Measurements from ENCODE around the gene RAB11A. TPM values are rescaled to one million over a fixed set of nuclear protein-coding genes. Genes with fewer than 3 reads are reported as not detected.
"Not testable (repeated sequence)": the region's sequence is repeated elsewhere in the genome, so short reads cannot be mapped to it uniquely, and the experiment has no call there.

RAB11A gene
- polyA plus RNA-seq, 4 donors, result 259 to 314 (median 305) TPM

DNA sequence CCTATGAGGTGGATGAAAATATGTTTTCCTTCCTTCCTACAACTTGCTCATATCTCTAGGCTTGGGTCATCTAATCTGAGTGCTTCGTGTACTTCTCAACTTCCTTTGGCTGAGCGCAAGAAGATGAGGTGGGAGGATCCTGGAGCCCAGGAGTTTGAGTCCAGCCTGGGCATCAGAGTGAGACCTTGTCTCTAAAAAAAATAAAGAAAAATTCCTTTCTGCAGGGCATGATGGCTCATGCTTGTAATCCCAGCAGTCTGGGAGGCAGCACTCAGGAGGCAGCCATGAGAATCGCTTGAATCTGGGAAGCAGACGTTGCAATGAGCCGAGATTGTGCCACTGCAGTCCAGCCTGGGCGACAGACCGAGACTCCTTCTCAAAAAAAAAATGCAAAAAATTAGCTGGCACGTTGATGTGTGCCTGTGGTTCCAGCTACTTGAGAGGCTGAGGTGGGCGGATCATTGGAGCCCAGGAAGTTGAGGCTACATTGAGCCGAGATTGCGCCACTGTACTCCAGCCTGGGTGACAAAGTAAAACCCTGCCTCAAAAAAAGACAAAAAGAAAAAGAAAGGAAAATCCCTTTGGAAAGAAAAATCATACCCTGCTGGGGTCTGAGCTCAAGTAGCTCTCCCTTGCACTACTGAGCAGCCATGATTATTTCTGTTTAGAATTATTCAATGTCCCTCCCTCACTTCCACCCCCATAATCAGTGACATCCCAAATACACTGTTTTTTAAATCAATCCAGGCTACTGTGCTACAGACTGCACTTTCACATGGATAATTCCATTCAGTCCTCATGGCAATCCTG lies 28.0 kb upstream of the RAB11A start:
- DNase-seq (ENCODE audit: low read depth in 4 of 4, low spot score in 3 of 4), result no peak

DNA sequence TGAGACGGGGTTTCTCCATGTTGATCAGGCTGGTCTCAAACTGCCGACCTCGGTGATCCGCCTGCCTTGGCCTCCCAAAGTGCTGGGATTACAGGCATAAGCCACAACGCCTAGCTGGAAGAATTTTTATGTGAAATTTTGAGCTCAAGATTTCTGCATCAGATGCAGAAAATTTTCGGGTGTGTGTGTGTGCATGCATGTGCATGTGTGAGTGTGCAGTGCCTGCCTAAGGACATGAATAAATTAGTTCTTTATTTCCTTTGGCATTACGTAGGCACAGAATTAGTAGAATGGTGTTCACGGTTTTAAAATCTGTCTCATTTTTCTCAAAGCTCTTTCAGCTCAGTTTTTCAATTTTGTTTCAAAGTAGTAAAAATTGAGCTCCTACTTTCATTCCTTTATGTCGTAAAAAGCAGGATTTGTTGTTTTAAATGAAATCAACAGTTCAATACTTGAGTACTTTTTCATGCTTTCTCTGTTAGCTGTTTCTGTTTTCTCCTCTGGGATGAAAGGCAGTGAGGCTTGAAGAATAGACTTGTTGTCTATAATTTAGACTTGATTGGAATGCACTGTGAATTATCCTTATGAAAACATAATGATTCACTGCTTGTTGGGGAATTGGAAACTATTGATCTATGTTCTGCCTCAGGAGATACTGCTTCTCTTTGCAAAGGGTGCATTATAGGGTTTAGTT lies 23.3 kb upstream of the RAB11A start:
- no peak for DNase-seq (ENCODE audit: low read depth in 4 of 4, low spot score in 3 of 4)

DNA sequence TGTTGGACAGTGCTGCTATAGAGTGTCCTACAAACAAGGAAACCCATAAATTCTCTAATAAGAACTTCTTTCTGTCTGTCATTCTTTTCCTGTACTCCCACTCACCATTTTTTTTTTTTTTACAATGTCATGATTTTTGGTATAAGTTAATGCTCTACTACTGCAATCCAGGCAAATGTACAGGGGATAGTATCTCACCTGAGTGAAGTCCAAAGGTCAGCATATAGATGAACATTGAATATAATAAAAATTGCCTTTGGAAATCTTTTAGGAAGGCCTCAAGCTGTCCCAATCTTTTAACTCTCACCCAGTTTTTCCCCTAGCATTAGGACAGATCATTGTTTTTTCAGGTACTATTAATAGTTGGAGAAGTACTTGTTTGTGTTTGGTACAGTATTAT lies 21.3 kb upstream of the RAB11A start:
- DNase-seq (ENCODE audit: low read depth in 4 of 4, low spot score in 3 of 4), result no peak

DNA sequence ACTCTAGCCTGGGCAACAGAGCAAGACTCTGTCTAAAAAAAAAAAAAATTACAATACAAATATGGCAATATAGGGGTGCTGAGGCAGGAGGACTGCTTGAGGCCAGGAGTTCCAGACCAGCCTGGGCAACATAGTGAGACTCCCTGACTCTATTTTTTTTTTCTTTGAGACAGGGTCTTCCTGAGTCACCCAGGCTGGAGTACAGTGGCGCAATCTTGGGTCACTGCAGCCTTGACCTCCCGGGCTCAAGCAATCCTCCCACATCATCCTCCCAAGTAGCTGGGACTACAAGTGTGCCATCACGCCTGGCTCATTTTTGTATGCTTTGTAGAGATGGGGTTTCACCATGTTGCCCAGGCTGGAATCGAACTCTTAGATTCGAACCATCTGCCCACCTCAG lies 17.3 kb upstream of the RAB11A start:
- no peak for DNase-seq (ENCODE audit: low read depth in 4 of 4, low spot score in 3 of 4)

DNA sequence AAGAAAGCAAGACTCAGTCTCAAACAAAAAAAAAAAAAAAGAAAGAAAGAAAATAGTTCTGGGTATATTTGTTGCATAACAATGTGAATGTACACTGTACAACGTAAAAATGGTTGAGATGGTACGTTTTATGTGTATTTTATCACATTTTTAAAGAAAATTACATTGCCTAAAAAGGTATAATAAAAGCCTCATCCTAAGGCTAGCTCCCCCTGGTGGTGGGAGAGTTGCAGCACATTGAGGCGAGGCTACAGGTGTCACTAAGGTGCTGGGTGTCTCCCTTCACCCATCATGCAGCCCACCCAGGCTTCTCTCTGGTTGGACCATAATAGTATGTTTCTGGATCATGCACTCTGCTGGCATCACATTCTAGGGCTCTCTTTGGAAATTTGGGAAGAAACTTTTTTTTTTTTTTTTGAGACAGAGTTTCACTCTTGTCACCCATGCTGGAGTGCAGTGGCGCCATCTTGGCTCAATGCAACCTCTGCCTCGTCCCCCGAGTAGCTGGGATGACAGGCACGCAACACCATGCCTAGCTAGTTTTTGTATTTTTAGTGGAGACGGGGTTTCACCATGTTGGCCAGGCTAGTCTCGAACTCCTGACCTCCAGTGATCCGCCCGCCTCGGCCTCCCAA lies 12.4 kb upstream of the RAB11A start:
- DNase-seq (ENCODE audit: low read depth in 4 of 4, low spot score in 3 of 4), result no peak

DNA sequence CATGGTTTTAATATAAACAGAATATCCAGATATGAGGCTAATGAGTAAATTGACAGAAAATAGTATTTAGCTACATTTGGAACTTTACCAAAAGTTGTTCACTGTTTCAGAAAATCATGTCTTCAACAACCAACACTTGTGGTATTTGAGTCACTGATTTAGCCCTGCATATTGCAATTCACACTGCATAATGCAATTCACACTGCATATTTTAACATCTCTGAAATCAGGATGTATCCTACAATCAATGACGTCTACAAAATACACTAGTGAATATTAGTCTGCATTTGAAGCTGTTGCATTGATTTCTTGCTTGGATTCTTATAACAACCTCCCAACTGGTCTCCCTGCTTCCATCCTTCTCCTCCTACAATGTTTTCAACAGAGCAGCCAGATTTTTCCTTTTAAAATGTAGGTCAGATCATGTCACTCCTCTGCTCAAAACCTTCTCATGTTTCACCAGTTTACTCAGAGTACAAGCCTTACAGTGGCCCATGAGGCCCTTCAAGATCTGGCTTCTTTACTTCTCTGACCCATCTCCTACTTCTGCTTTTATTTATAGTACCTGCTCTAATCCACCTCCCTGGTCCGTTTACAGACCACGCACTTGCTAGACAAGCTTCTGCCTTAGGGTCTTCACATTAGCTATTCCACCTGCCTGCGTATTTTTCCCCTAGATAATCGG lies 11.4 kb upstream of the RAB11A start:
- no peak for DNase-seq (ENCODE audit: low read depth in 4 of 4, low spot score in 3 of 4)

DNA sequence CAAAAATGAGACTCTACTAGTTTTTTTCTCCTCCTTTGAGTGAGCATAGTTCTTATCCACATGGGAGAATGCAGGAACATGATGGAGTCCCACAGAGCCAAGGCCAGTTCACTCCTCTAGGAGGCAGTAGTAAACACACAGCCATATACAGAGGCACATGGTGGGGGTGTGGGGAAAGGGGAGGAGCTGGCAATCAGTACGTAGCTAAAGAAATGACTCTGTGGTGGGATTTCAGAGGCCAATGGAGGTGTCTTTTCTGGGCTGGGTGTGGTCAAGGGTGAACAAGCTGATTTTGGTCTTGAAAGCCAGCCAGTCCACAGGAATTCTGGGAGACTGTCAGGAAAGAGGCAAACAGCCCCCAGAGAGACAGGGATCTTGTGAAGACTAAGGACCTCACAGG lies 6.6 kb upstream of the RAB11A start:
- no peak for DNase-seq (ENCODE audit: low read depth in 4 of 4, low spot score in 3 of 4)

DNA sequence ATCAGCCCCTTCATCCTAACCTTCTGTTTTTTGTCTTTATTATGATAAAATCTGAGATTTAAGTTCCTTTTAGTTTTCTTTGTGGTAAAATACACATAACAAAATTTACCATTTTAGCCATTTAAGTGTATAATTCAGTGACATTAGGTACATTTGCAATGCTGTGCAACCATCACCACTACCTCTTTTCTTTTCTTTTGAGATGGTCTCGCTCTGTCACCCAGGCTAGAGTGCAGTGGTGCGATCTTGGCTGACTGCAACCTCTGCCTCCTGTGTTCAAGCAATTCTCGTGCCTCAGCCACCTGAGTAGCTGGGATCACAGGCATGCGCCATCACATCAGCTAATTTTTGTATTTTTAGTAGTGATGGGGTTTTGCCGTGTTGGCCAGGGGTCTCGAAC lies 6.2 kb upstream of the RAB11A start:
- DNase-seq (ENCODE audit: low read depth in 4 of 4, low spot score in 3 of 4), result no peak

DNA sequence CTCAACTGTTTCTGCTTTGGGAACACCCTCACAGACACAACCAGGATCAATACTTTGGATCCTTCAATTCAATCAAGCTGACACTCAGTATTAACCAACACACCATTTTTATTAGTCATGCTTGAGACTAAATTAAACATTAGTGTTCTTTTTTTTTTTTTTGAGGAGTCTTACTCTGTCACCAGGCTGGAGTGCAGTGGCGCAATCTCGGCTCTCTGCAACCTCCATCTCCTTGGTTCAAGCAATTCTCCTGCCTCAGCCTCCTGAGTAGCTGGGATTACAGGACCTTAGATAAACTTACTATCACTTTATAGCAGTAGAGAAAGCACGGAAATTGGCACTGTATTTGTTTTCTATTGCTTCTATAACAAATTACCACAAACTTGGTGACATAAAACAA lies 2.0 kb upstream of the RAB11A start:
- no peak for DNase-seq (ENCODE audit: low read depth in 4 of 4, low spot score in 3 of 4)

DNA sequence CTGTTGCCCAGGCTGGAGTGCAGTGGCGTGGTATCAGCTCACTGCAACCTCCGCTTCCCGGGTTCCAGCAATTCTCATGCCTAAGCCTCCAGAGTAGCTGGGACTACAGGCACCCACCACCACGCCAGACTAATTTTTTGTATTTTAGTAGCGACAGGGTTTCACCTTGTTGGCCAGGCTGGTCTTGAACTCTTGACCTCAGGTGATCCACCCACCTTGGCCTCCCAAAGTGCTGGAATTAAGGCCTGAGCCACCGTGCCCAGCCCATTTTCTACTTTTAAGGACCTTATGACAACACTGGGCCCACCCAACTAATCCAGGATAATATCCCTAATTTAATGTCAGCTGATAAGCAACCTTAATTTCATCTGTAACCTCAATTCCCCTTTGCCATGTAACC lies 1.4 kb upstream of the RAB11A start:
- not testable (repeated sequence) for DNase-seq (ENCODE audit: low read depth in 4 of 4, low spot score in 3 of 4)

DNA sequence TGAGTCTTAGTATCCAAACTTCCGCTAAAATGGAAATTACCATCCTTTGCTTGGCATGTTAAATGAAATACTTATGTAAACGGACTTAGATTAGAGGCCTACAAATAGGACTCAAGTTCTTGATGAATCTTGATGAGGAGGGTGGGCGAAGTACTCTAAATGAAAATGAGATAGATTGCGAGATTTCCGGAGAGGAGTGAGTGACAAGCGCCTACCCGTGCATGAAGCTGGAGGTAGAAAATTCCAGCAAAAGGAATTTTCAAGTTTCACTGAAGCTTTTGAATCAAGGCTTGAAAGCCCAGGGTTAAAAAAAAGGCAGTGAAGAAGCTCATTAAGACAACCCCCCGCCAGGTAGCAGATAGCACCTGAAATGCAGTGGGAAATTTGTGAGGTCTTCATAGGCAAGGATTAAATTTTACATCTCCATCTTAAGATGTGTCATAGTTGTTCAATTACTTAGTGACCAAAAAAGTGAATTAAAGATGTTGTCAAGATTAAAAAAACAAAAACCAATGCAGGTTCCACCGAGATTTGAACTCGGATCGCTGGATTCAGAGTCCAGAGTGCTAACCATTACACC lies 655 bp upstream of the RAB11A start:
- no peak for DNase-seq (ENCODE audit: low read depth in 4 of 4, low spot score in 3 of 4)

DNA sequence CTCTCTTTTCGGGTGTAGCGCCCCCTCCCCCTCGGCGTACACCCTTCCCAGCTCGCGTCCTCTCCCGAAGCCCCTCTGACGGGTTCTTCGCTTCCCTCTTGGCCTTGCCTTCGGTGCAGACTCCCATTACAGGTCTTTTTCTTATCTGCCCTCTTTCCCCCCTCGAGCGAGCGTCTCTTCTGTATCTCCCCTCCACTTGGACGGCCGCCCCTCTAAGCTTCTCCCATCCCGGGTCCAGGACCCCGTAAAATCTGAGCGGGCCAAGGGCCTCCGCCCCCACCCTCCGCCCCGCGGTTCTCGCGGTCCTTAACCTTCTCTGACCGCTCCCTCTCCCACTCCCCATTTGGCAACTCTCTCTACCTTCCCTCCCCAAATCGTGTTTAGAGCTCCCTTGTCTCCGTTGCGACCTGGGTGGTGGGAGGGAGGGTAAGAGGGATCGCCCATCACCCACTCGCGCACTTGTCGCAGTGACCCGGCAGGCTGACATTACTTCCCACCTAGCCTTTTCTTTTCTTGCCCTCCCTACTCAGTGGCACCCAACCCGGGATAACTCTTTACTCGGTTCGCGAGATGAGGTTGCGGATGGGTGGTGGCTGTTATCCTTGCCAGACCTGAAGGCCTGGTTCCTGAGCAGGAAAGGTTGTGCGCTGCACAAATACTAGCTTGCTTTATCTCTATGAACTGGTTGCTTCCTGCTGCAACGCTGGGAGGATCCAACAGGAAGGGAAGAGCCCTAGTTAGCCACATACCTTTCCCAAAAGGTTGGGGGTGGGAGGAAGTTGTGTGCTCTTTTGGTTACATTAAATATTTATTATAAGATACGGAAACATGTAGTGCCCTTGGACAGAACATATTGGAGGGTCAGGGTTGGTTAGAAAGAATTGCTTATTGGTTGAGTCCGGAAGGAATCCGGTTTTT lies 922 bp downstream of the RAB11A start:
- DNase-seq (ENCODE audit: low read depth in 4 of 4, low spot score in 3 of 4), result peak in 1 of 4 donors; percentile 45

DNA sequence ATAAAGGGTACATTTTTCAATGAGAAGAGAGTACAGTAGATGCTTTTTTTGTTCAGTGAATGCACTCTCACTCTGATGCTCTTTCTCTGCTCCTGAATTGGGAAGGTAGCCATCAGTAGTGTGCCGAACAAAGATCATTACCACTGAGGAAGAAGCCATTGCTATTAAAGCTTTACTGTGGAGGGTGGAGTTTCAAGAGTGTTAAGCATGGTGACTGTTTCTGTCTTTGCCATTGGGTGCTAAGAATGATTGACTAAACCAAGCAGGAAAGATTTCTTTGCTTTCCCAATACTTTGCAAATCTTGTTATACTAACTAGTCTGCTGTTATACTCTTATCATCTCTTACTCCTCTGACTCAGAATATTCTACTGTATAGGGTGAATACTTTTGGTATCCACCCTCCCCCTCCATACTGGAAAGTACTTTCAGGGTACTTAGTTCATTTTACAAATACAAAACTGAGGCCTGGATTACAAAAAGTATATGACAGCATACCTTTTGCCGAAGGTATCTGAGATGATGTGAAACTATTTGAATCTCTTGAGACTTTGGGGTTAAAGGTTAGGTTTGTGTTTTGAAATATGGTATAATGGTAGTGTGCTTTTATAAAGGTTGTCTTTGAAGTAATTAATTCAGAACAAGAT lies 1.7 kb downstream of the RAB11A start:
- DNase-seq (ENCODE audit: low read depth in 4 of 4, low spot score in 3 of 4), result no peak

DNA sequence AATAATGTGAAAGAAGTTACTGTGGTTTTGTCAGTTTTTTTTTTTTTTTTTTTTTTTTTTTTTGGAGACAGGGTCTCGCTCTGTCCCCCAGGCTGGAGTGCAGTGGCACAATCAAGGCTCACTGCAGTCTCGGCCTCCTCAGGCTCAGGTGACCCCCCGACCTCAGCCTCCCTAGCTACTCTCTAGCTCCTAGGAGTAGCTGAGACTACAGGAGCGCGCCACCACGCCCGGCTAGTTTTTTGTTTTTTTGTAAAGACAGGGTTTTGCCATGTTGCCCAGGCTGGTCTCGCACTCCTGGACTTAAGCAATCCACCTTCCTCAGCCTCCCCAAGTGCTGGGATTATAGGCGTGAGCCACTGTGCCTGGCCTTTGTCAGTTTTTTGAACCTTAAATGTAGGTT lies 2.6 kb downstream of the RAB11A start:
- DNase-seq (ENCODE audit: low read depth in 4 of 4, low spot score in 3 of 4), result not testable (repeated sequence)

DNA sequence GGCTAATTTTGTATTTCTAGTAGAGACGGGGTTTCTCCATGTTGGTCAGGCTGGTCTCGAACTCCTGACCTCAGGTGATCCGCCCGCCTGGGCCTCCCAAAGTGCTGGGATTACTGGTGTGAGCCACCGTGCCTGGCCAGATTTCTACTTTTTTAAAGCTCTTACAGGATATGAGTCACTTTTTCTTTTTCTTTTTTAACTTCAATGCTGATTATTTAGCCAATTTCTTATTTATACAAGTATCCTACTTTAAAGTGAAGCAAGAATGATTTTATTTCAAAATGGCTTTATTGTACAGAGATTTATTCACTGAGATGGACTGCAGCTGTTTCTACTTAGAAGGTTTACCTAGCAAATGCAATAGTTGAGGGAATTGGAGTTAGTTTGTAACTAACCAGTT lies 3.3 kb downstream of the RAB11A start:
- not testable (repeated sequence) for DNase-seq (ENCODE audit: low read depth in 4 of 4, low spot score in 3 of 4)

DNA sequence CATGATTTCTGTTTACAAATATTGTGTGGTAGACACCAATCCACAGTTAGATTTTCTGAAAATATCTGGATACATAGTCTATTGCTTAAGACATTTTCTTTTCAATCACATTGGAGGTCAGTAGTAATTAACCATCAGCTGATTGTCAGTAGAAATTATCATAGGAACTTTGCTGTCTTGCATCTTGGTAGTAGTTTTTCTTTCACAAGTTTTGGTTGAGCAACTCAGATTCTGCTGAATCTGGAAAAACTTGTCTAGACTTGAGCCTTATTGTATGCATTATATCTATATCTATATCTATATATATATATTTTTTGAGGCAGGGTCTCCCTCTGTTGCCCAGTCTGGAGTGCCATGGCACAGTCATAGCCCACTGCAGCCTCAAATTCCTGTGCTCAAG lies 4.0 kb downstream of the RAB11A start:
- no peak for DNase-seq (ENCODE audit: low read depth in 4 of 4, low spot score in 3 of 4)

DNA sequence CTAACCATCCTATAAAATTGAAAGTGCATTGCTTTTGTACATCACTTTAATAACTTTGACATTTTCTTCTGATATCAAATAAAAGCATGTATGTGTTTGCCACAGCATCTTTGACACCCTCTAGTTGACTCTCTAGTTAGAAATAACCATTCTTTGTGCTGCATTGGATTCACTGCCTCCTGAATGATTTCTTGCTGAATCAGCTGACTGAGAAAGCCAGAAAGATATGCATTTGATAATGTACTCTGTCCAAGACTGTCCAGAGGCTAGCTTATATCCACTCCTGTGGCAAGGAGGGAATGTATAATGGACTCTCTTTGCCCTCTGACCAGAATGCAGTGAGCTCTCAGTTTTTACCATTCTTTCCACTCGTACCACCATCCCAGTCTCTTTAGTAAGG lies 6.2 kb downstream of the RAB11A start:
- no peak for DNase-seq (ENCODE audit: low read depth in 4 of 4, low spot score in 3 of 4)

DNA sequence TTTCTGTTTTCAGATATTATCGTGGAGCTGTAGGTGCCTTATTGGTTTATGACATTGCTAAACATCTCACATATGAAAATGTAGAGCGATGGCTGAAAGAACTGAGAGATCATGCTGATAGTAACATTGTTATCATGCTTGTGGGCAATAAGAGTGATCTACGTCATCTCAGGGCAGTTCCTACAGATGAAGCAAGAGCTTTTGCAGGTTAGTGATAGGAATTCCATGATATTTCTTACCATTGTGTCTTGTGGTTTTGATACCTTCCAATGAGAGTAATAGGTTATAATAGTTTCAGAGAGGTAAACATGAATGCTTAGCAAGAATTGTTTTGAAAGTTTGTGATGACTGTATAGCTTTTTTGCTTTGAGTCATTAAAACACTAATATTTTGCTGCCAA lies 8.5 kb downstream of the RAB11A start:
- DNase-seq (ENCODE audit: low read depth in 4 of 4, low spot score in 3 of 4), result no peak

DNA sequence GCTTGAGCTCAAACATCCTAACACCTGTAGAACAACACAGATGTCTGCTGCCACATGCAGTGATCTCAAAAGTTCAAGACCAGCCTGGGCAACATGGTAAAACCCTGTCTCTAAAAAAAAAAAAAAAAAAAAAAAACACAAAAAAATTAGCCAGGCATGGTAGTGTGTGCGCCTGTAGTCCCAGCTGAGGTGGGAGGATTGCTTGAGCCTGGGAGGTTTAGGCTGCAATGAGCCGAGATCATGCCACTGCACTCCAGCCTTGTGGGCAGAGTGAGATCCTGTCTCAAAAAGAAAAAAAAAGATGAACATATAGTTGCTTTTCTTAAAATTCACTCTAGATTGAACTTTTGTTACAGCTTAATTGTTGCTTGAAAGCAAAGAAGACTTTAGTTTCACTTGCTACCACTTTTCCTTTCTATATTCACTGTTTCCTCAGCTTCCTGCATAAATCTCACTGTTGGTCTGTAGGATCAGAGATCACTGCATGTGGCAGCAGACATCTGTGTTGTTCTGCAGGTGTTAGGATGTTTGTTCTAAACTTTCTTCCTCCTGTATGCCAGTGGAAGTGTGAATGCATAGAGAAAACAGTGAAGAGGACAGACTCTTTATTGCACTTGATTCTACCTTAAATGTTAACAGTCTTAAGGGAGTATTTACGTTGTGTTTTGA lies 12.6 kb downstream of the RAB11A start:
- no peak for DNase-seq (ENCODE audit: low read depth in 4 of 4, low spot score in 3 of 4)

Data from right renal pelvis (tissue), 4 donors.